ENCODE measurements around the gene LDLR.

DNA sequence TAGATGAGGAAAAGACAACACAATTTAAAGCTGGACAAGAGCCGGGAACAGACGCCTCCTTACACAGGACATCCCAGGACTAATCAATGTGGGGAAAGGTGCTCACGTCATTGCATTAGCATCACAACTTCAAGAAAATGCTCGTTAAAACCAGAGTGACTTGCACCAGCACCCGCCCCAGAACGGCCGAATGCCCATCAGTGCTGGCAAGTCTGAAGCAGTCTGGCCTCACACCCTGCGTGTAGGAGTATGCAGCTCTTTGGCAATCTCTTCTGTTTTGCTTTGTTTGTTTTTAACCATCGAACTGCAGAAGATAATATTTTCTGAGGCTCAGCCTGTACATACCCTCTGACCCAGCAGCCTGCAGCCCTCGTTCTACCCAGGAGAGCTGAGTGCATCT, 44.8 kb upstream of the LDLR start:
- TF ChIP-seq EZH2 (IDR thresholded peaks at IDR 0.05) (no peak), POLR2AphosphoS5 (IDR thresholded peaks at IDR 0.05; ENCODE audit: borderline replicate concordance, low read depth, low read length) (no peak), FOXP2 (optimal IDR thresholded peaks at IDR 0.05; ENCODE audit: control extremely low read depth, extremely low read length, insufficient read depth) (no peak)
